GM21423 (cell line): Measurements from ENCODE around the gene DHCR7.
"Not testable (repeated sequence)": the region's sequence is repeated elsewhere in the genome, so short reads cannot be mapped to it uniquely, and the experiment has no call there.

Experiments used
- ATAC-seq: cut with Tn5 transposase; IDR thresholded peaks from one replicate; pipeline ENCODE4 v1.9.1; 2021; ENCODE audit warnings: mild to moderate bottlenecking, moderate library complexity; ENCODE audit not compliant: unreplicated experiment

Gene DHCR7

DNA sequence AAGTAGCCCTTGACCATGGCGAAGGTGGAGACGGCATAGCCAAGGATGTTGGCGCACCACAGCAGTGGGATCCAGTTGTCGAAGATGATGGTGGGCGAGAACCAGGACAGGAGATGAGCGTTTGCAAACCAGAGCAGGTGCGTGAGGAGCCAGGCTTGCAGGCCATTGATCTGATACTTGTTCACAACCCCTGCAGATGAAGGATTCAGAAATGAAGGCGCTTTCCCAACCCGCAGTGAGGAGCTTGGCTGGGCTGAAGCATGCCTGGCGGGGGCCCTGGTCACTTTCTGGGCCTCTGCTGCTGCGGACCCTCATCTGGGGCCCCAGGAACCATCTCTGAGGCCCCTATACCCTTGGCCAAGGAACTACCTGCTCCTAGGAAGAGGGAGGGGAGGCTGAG, 6.9 kb downstream of the DHCR7 start:
- no peak for ATAC-seq

DNA sequence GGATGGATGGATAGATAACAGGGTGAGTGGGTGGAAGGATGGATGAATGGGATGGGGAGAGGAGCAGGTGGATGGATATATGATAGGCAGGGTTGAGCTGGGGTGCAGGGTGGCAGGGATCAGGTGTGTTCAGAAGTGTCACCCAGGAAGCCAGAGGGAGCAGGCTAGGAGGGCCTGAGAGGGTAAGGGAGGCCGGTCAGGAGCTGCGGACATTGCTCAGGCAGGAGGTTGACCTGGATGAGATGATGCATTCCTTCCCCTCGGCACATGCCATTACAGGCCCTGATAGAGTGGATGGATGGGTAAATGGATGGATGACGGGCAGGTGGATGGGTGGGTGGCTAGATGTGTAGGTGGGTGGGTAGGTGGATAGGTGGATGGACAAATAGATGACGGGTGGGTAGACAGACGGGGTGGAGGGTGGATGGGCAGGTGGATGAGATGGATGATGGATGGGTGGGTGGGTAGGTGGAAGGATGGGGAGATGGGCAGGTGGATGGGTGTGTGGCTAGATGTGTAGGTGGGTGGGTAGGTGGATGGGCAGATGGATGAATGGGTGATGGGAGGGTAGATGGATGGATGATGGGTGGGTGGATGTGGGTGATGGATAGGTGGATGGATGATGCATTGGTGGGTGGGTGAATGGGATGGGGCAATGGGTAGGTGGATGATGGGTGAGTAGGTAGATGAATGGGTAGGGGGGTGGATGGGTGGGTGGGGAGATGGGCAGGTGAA, 8.0 kb downstream of the DHCR7 start:
- ATAC-seq: no peak

DNA sequence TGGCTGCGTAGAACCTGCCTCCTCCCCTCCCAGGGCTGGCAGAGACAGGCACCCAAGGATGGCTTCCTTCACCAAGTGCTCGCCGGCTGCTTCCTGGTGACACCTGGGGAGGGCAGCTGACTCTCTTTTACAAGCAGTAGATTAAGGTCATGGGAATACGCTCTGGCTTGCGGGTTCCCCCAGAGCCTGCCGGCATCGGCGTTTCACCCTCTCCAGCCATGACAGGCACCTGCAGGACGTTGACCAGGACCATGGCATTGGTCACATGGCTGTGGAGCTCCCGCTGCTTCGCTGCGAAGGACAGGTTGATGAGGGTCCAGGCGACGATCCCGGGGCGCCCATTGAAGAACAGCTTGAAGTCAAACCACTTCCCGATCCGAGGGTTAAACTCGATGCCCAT, 9.5 kb downstream of the DHCR7 start:
- no peak for ATAC-seq

DNA sequence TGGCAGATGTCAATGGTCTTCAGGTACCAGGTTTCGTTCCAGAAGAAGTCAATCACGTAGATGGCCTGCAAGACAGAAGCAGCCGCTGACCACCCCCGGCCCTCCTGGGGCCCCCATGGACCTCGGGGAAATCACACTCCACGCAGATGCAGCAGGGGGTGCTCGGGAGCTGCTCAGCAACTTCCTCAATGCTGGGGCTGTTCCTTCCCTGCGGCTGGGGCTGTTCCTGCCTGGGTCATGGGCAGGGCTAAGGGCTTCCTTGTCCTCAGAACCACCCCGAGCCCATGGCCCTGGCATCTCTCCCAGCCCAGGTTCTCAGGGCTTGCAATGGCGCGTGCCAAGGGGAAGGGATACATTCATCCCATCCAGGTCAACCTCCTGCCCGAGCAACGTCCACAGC, 10.3 kb downstream of the DHCR7 start:
- ATAC-seq: no peak

DNA sequence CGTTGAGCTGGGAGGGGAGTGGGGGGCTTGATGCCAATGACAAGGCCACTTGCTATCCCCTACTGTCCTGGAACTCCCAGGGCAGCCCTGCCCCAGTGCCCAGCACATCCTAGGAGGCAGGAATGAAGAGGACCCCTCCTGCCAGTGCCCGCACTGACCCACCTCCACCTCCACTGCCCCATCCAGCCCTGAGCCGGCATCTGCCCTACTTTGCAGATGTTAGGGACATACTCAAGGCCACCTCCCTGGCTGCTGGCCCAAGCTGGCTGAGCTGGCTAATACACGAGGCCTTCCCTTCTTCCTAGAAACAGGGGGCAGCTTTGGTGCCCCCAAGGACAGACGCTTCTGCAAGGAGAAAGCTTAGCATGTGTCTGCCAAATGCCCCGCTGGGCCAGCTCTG, 10.8 kb downstream of the DHCR7 start:
- no peak for ATAC-seq

DNA sequence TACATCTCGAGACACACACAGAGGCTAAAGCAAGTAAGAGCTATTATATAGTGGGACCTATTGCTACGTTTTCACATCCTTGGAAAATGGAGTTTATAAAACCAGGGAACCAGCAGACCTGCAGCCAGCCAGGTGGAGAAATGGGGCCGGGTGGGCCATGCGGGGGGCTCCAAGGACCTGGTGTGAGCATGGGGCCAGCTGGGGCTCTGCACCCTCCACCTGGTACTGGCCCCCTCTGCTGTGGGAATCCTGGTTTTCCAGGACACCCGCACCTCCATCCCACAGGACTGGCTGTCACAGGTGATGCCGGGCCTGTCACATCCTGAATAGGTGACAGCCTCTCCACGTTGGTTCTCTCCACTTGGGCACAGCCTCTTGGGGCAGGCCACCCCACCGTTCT, 11.3 kb downstream of the DHCR7 start:
- ATAC-seq: no peak

DNA sequence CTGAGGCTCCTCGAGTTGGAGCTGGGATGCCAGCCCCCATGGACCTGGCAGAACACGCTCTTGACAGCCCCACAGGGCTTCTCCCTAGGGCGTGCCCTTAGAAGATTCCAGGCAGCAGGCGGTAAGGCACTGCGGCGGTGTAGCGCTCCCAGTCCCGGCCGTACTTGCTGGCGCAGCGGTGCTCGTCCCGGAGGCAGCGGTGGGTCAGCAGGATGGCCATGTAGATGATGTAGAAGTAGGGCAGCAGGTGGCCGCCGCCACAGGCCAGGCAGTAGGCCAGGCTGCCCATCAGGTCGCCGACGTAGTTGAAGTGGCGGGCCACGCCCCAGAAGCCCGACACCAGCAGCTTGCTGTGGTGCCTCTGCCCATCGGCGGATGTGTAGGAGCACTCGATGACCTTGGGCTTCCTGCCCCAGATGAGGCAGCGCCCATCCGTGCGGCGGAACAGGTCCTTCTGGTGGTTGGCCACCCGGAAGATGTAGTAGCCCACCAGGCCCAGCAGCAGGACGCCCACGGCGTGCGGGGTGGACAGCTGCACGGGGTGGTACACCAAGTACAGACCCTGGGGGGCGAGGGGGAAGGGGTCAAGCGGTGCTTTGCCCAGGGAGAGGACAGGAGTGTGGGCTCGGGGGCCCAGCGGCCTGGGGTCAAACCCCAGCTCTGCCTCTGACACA, 12.8 kb downstream of the DHCR7 start:
- ATAC-seq: no peak

DNA sequence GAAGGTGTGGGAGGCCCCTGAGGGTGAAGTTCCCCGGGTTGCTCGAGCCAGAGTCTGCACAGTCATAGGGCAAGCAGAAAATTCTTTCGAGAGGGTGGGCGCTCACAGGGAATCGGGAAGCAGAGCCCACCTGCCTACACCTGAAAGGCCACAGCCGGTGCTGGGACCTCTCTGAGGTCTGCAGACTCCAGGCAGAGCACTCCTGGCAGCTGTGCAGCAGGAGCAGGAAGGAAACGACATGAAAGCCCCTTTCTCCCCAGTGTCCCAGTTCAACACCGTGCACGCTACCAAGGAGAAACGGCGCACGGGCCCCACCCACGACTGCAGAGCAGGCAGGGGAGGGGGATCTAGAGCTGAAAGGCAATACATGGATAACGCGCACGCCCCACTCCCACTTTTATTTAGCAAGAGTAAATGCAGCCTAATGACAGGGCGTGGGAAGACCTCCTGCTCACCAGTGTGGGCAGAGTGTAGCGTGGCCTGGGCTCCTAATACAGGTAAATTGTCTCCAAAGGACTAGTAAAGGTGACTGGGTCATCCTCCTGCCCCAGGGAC, 13.5 kb downstream of the DHCR7 start:
- ATAC-seq: no peak

DNA sequence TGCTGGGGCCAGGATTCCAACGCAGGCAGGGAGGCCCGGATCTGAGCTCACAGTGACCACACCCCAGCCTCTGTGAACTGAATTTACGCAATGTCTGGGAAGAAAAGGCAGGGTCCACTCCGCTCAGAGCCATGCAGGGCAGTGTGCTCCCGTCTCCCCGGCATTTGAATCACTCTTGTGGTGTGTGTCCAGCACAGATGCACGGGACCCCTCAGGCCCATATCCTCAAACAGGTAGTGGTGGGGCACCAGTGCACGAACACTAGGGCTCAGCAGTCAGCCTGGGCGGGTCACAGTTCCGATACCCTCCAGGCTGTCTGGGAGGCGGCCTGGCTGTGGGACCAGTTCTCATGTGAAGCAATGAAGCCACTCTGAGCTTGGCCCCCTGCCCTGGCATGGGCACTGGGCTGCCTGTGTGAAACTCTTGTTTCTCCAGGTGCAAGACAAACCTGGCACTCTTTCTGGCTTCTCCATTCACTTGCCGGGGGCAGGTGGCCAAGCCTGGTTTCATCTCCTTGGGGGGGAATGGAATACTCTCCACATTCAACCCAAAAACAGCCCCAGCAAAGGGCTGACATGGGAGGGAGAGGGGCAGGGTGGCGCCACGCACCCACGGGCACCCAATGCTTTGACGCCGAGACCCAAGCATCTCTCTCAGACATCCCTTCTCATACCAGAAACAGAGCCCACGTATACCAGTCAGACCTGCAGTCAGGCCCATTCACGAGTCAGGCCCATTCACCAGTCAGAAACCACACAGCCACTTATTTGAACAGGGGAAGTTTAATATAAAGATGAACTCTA, 14.3 kb downstream of the DHCR7 start:
- ATAC-seq: no peak

DNA sequence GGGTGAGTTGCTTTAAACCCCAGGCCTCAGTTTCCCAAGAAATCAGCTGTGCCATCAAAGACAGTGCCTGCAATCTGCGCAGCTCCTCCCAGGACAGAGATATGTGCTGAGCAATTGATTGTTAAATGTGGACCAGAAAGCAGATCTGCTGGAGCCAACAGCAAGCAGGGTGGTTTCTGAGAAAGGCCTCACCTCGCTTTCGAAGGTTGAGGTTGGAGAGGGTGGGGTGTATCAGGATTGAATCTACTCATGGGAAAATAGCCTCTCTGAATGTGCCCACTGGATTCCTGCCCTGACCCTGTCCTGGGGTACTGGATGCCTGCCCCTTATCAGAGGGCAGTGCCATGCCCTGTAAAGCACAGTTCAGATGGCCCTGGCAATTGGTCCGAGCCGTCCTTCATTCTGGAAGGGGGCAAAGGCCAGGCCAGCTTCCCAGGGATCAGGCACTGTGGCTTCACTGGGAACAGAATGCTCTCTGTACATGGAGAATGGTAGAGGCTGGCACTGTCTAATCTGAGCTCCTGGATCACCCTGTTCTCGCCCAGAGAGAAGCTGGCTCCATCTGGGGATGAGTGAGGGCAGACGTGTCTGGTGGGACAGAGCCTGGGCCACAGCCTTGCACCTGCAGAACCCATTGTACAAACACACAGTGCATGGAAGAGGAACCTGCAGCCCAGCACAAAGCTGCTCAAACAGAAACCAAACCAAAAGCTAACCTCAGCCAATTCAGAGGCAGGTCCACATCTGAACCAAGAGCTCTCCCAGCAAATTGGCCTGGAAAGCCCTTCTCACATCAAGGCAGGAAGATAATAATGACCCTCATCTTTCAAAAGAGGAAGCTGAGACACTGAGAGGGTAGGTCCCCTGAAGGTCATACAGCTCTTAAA, 15.2 kb downstream of the DHCR7 start:
- ATAC-seq: no peak

DNA sequence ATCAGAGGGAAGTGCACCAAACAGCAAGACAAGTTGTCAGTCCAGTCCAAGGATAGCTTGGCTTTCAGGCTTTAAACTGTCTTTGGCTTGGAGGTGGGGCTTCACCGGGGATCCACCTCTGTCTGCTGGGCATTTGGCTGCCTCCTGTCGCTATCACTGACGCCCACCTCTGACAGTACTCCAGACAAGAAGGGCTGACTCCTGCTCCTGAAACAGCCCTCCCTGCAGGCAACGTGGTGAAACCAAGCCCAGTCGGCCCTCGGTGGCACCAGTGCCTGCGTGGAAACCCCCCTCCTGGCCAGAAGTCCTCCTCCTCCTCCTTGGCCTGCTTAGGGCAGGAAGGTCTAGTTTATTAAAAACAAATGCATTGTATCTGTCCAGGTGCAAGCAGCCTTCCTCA, 16.9 kb downstream of the DHCR7 start:
- ATAC-seq: no peak

DNA sequence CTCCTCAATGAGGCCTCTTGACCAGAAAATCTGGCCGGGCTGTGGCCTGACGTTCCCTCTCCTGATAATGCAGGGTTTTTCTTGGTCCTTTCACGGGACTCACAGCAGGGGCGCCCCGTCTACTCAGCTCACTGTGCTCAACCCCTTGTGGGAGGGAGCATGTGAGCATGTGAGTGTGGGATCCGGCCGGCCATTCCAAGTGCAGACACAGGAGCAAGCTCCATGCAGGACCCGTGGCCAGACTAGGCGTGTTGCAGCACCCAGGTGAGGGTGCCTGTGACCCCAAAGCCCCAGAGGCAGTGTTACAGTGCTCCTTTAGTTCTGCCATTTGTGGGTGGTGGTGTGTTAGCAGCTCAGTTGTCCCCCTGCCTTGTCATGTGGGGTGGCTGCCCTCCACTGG, 18.0 kb downstream of the DHCR7 start:
- ATAC-seq: no peak

DNA sequence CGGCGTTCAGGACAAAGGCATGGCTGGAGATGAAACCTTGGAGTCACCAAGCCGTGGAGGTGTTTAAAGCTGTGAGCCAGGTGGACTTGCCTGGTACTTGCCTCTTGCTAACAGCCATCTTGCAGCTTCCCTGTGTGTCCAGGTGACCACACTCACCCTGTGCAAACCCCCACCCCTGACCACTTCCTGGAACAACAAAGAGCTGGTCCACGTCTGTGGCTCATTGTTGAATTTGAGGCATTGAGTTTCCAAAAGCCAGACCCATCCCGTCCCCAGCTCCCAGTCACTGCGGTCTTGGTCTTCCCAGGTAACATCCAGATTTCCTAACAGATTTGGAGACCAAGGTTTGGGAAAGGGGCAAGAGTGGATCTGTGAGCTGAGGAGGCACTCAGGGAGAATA, 18.5 kb downstream of the DHCR7 start:
- ATAC-seq: no peak

DNA sequence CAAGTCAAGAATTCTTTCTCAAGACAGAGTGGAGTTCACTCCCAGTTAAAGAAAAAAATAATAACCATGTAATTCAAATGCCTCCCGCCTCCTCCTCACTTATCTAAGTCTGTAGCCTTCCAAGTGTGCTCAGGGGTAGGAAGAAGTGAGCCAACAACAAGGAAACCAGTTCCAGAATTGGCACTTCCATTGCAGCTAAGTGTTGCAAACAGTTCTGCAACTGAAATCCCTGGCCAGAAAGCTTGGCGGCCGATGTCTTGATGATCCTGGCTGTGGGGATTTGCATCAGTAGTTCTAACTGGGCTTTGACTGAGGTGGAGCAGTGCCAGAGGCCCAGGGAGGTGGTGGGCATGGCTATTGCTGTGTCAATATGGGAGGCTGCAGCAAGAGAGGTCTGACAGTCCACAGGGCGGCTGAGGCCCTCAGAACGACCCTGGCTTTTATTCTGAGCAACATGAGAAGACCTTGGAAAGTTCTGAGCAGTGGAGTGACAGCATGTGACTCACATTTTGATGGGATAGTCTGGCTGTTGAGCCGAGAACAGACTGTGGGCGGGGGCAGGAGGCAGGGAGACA, 19.2 kb downstream of the DHCR7 start:
- ATAC-seq: no peak

DNA sequence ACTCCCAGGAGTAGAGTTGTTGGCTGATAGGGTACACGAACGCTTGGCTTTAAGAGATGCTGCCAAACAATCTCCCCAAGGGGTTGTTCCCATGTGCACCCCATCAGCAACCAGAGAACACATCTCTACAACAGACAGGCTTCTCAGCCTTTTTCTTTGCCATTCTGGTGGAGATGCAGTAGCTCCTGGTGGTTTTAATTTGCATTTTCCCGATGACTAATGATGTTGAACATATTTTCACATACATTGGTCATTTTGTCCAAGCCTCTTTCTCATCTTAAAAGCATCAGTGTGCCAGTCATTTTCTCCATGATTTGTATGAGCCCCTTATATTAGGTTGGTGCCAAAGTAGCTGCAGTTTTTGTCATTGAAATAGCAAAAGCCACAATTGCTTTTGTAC, 21.8 kb downstream of the DHCR7 start:
- ATAC-seq: no peak

DNA sequence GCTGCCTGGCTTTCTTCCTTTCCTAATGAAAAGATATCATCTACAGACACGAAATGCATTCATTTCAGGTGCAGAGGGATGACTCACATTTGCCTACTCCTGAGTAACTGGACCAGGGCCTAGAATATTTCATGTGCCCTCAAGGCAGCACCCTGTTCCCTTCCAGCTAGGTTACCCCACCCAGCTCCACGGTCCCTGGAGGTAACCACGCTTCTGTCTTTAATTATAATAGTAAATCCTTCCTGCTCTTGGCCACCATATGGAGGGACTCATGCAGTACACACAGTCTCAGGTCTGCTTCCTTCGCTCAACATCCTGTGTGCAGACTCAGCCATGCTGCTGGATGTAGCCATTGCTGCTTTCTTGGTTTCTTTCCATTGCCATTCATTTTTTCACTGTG, 22.3 kb downstream of the DHCR7 start:
- no peak for ATAC-seq

DNA sequence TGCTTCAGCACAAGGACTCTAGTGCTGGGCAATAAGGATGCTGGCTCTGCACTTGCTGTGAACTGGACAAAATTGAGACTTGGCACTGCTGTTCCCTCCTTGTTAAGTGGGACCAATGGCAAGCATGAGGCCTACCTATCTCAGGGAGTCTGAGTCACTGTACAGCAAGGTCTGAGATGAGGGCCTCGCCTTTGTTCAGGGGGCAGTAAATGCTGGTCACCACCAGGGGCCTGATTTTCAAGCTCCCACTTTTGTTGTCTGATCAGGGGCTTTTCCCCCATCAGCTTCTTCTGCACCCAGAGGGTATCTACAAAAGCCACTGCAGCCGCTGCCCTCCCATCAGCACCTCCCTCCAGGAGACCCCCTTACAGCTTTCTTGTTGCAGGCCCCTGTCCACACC, 22.8 kb downstream of the DHCR7 start:
- ATAC-seq: no peak

DNA sequence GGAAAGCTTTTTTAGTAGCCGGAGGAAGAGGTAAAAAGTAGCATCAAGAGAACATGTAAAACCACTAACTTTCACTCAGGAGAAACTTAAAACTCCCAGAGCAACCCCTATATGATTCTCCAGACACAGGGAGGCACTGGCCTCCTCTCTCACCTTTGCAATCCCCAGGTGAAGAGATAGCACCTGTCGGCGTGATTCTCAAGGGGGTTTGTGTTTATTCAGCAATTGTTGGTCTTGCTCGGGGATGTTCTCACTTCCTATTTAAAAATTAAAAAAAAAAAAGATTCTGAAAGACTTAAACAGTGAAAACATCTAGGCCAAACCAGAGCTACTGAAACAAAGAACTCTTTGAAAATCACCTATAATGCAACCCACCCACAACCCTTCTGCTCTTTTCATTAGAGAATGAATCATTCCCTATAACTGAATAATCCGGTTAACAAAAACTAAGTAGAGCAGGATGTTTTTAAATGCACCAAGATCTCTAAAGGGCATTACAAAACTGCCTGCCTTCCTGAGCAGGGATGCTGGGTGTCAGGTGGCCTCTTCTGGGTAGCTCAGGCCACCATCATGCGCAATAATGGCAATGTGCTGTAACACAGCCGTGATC, 24.9 kb downstream of the DHCR7 start:
- ATAC-seq: no peak

DNA sequence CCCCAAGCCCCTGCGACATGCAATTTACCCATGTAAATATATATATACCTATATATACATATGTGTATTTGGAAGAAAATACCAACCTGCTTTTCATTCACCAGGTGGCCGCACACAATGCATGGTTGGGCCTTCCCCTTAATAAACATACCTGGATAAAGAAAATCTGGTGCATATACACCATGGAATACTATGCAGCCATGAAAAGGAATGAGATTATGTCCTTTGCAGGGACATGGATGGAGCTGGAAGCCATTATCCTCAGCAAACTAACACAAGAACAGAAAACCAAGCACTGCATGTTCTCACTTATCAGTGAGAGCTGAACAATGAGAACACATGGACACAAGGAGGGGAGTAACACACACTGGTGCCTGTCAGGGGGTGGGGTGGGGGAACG, 25.9 kb downstream of the DHCR7 start:
- not testable (repeated sequence) for ATAC-seq

DNA sequence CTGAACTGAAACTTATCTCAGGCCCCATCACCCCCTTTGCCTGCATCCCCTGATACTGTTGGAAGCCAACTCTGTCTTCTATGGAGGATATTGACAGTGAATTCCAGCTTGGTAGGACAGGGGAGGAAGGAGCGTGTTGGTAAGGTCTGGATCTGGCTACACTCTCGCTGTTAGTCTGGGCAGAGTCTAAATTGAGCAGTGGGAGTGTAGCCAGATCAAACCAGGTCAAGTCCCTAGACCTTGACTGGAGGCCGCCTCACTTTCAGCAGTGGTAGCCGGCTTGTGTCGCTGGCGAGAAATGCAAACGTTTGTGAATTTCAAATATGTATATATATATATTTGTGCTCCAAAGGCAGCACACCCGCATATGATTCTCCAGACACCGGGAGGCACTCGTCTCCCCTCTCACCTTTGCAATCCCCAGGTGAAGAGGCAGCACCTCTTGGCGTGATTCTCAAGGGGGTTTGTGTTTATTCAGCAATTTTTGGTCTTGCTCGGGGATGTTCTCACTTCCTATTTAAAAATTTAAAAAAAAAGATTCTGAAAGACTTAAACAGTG, 26.7 kb downstream of the DHCR7 start:
- no peak for ATAC-seq
